Ishikawa (cell line): ENCODE measurements around the gene ACACB.

ENCODE experiments used
- CEBPB ChIP-seq: IDR thresholded peaks from 2 replicates; pipeline ENCODE4 v1.6.1; 2012
- CREB1 ChIP-seq: IDR thresholded peaks from 2 replicates; pipeline ENCODE4 v1.6.1; 2012; ENCODE audit warnings: low read depth
- EGR1 ChIP-seq: IDR thresholded peaks from 2 replicates; pipeline ENCODE4 v1.6.1; 2012
- EP300 ChIP-seq: IDR thresholded peaks from 2 replicates; pipeline ENCODE4 v1.6.1; 2012; ENCODE audit warnings: borderline replicate concordance
- FOXM1 ChIP-seq: IDR thresholded peaks from 2 replicates; pipeline ENCODE4 v1.6.1; 2012; ENCODE audit warnings: low read depth, borderline replicate concordance
- NFIC ChIP-seq: IDR thresholded peaks from 2 replicates; pipeline ENCODE4 v1.6.1; 2012
- RAD21 ChIP-seq: IDR thresholded peaks from 2 replicates; pipeline ENCODE4 v1.6.1; 2012; ENCODE audit warnings: low read depth
- TAF1 ChIP-seq: IDR thresholded peaks from 2 replicates; pipeline ENCODE4 v1.6.1; 2012; ENCODE audit warnings: low read depth, mild to moderate bottlenecking
- TCF12 ChIP-seq: IDR thresholded peaks from 2 replicates; pipeline ENCODE4 v1.6.1; 2012; ENCODE audit warnings: low read depth
- TEAD4 ChIP-seq: IDR thresholded peaks from 2 replicates; pipeline ENCODE4 v1.6.1; 2012
- YY1 ChIP-seq: IDR thresholded peaks from 2 replicates; pipeline ENCODE4 v1.6.1; 2012; ENCODE audit warnings: low read depth
- ZBTB7A ChIP-seq: IDR thresholded peaks from 2 replicates; pipeline ENCODE4 v1.6.1; 2012; ENCODE audit warnings: low read depth
- TF ChIP-seq, protein P1 (sequence below): IDR thresholded peaks from 2 replicates; pipeline ENCODE4 v1.6.1; 2012
- TF ChIP-seq, protein P2 (sequence below): IDR thresholded peaks from 2 replicates; pipeline ENCODE4 v1.6.1; 2012
- TF ChIP-seq, protein P3 (sequence below): IDR thresholded peaks from 2 replicates; pipeline ENCODE4 v1.6.1; 2012; ENCODE audit warnings: low read depth, mild to moderate bottlenecking

ACACB gene

DNA sequence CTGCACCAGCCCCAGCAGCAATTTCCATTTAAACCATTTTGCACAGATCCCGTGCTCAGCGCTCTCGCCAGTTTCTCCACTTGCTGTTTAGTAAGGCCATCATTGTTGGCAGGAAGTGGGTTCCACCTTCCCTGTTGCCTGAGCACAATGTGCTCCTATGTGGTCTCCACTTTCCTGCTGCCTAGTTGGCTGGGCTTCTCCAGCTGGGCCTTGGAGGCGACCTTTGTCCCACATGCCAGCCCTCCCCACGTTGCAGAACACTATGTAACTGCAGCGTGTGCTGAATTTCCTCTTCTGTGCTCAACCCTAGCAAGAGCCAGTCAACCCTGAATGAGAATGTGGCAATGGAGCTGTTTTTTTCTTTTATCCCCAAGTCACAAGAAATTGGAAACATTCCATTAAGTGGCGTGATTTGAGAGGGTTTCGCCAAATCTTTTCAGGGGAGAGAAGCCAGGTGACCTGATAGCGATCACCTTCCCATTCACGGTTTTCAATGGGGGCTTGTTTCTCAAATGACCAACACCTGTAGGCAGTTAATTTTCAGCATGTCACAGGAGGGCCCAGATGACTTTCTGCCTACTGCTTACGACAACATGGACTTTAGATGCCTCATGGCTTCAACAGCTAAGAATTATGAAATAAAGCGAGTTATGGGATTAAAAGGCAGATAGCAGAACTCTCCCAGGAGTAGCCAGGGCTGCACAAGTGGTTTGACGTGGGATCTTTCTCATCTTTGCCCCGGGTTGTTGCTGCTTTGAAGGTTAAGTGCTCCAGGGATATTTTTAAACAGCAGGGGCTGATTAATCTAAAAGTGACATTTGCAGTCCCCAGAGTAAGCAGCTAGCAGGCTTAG is at the start of gene ACACB:
Gene ACACB (plus strand): TSS at position 830 of the 853 bp plus-strand sequence. CDS start 22,819 bp downstream, outside the sequence.
- TF ChIP-seq, protein P1, sequence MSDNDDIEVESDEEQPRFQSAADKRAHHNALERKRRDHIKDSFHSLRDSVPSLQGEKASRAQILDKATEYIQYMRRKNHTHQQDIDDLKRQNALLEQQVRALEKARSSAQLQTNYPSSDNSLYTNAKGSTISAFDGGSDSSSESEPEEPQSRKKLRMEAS: no peak
- TF ChIP-seq ZBTB7A (no peak), EGR1 (no peak), TCF12 (no peak), CEBPB (no peak), TAF1 (no peak)
- TF ChIP-seq, protein P2, sequence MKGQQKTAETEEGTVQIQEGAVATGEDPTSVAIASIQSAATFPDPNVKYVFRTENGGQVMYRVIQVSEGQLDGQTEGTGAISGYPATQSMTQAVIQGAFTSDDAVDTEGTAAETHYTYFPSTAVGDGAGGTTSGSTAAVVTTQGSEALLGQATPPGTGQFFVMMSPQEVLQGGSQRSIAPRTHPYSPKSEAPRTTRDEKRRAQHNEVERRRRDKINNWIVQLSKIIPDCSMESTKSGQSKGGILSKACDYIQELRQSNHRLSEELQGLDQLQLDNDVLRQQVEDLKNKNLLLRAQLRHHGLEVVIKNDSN: no peak

DNA sequence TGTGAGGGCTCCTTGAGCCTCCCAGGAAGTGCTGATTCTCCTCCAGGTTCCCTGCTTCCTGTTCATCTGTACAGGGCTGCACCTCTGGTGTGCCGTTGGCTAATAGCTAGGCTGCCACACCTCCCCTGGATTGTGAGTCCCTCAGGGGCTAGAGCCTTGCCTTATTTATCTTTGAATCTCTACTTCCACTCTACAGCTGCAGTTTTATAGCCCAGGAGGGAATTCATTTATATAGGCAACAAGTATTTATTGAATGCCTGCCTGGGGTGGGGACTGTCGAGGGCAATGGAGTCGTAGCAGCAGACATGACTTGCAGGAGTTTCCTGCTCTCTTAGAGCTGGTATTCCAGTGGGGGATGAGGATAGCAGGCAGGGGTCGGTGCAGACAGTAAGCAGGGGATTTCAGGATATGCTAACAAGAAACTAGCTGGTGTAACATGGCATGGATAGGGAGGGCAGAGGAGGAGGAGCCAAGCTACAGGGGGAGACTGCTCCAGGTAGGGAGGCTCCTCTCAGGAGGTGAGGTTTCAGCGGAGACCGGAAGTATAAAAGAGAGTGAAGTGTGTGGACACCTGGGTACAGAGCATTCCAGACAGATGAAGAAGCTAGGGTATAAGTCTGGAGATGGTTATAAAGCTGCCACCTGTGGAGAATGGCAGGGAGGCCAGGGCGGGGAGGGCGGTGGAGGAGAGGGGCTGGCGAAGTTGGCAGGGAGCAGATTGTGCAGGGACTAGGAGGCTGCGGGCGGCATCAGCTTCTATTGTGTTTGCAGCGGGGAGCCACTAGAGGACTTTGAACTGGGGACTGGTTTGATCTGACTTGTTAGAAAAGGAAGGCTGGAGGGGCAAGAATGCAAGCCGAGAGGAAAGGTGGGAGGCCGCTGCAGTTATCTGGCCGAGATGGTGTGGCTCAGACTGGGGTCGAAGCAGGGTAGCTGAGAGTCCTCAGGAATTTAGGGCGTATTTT is 46.8 kb upstream of the ACACB start:
- no peak for TF ChIP-seq TCF12
- TF ChIP-seq, protein P1: no peak
- no peak for TF ChIP-seq NFIC
- TF ChIP-seq, protein P3, sequence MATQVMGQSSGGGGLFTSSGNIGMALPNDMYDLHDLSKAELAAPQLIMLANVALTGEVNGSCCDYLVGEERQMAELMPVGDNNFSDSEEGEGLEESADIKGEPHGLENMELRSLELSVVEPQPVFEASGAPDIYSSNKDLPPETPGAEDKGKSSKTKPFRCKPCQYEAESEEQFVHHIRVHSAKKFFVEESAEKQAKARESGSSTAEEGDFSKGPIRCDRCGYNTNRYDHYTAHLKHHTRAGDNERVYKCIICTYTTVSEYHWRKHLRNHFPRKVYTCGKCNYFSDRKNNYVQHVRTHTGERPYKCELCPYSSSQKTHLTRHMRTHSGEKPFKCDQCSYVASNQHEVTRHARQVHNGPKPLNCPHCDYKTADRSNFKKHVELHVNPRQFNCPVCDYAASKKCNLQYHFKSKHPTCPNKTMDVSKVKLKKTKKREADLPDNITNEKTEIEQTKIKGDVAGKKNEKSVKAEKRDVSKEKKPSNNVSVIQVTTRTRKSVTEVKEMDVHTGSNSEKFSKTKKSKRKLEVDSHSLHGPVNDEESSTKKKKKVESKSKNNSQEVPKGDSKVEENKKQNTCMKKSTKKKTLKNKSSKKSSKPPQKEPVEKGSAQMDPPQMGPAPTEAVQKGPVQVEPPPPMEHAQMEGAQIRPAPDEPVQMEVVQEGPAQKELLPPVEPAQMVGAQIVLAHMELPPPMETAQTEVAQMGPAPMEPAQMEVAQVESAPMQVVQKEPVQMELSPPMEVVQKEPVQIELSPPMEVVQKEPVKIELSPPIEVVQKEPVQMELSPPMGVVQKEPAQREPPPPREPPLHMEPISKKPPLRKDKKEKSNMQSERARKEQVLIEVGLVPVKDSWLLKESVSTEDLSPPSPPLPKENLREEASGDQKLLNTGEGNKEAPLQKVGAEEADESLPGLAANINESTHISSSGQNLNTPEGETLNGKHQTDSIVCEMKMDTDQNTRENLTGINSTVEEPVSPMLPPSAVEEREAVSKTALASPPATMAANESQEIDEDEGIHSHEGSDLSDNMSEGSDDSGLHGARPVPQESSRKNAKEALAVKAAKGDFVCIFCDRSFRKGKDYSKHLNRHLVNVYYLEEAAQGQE: no peak
- TF ChIP-seq EP300: no peak
- no peak for TF ChIP-seq ZBTB7A
- TF ChIP-seq FOXM1: no peak
- no peak for TF ChIP-seq CEBPB
- TF ChIP-seq RAD21: no peak
- TF ChIP-seq, protein P2: no peak
- TF ChIP-seq TAF1: no peak
- no peak for TF ChIP-seq YY1
- no peak for TF ChIP-seq EGR1
- TF ChIP-seq TEAD4: no peak
- TF ChIP-seq CREB1: no peak

DNA sequence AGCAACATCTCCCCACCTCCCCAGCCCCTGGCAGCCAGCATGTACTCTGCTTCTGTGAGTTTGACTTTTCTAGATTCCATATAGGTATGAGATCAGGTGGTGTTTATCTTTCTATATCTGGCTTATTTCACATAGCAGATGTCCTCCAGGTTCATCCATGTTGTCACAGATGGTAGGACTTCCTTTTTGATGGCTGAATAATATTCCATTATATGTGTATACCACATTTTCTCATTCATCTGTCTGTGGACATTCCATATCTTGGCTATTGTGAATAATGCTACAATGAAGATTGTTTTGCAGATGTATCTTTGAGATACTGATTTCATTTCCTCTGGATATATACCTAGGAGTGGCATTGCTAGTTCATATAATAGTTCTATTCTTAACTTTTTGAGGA is 41.5 kb upstream of the ACACB start:
- TF ChIP-seq NFIC: no peak
- TF ChIP-seq TAF1: no peak
- TF ChIP-seq TEAD4: no peak
- TF ChIP-seq EP300: no peak
- TF ChIP-seq EGR1: no peak
- no peak for TF ChIP-seq CEBPB
- no peak for TF ChIP-seq RAD21
- TF ChIP-seq ZBTB7A: no peak

DNA sequence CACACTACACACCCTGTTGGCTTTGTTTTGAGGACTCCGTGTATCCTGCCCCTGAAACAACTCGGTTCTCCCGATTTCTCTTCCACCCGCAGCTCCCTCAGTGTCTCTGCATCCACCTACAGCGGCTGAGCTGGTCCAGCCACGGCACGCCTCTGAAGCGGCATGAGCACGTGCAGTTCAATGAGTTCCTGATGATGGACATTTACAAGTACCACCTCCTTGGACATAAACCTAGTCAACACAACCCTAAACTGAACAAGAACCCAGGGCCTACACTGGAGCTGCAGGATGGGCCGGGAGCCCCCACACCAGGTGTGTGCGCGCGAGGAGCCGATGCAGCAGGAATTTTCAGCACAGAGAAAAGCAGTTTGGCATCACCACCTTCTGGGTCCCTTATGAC is 33.6 kb upstream of the ACACB start:
- TF ChIP-seq RAD21 (no peak), YY1 (no peak), EP300 (no peak), TEAD4 (no peak), CREB1 (no peak), TAF1 (no peak), FOXM1 (no peak), TCF12 (no peak)
- TF ChIP-seq, protein P1: no peak
- TF ChIP-seq, protein P3: no peak

DNA sequence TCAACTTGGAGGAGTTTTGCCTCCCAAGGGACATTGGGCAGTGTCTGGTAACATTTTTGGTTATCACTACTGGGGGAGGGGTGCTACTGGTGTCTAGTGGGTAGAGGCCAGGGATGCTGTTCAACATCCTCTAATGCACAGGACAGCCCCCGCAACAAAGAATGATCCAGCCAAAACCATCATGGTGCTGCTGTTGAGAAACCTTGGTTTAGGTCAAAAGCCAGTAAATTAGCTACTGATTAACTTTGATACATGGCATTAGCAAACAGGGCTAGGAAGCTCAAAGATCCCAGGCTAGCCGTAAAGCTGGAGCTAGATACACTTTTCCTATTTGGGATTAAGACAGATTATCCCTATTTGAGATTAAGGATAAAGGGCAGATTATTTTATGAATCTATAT is 32.0 kb upstream of the ACACB start:
- TF ChIP-seq, protein P3: no peak
- TF ChIP-seq CEBPB (no peak), EGR1 (no peak), RAD21 (no peak), NFIC (no peak), CREB1 (no peak), EP300 (no peak), TAF1 (no peak), YY1 (no peak), FOXM1 (no peak), TEAD4 (no peak), ZBTB7A (no peak), TCF12 (no peak)
- TF ChIP-seq, protein P2: no peak
- TF ChIP-seq, protein P1: no peak
